Activated CD8-positive, alpha-beta T cell treated with anti-CD3 and anti-CD28 coated beads, Interleukin-2, amount 10 ng/mL, durations not matched to agents 7 days and 5 days (primary cell): Measurements from ENCODE around the gene GCK. TPM values are rescaled to one million over a fixed set of nuclear protein-coding genes. Genes with fewer than 3 reads are reported as not detected.
"Not testable (repeated sequence)": the region's sequence is repeated elsewhere in the genome, so short reads cannot be mapped to it uniquely, and the experiment has no call there.

Source experiments
- ATAC-seq: fragments of 150-1000 bp; cut with Tn5 transposase; one replicate; pipeline ENCODE4 v1.10.0; 2021; ENCODE audit warnings: moderate library complexity
- CTCF ChIA-PET: fragments of 350-600 bp; sonication (Branson Sonifier 250); formaldehyde crosslinking; loops from one replicate; lab custom pipeline; 2021; ENCODE audit warnings: antibody characterized with exemption; lab: Charles Lee
- POLR2A ChIA-PET: fragments of 350-600 bp; sonication (Branson Sonifier 250); formaldehyde crosslinking; loops from one replicate; lab custom pipeline; 2021; ENCODE audit warnings: antibody characterized with exemption; lab: Charles Lee
- DNase-seq: peaks from one replicate; pipeline ENCODE4 v3.0.0-alpha.2; 2020
- H3K27ac Mint-ChIP-seq: one replicate; pipeline ENCODE4 v1.8.0; 2021; ENCODE audit warnings: mild to moderate bottlenecking, mixed read lengths
- H3K27me3 Mint-ChIP-seq: one replicate; pipeline ENCODE4 v1.8.0; 2021; ENCODE audit warnings: low read depth, mixed read lengths
- H3K36me3 Mint-ChIP-seq: one replicate; pipeline ENCODE4 v1.8.0; 2021; ENCODE audit warnings: low read depth, mixed read lengths
- H3K4me1 Mint-ChIP-seq: one replicate; pipeline ENCODE4 v1.8.0; 2021; ENCODE audit warnings: low read depth, mixed read lengths
- H3K4me3 Mint-ChIP-seq: one replicate; pipeline ENCODE4 v1.8.0; 2021; ENCODE audit warnings: mild to moderate bottlenecking, mixed read lengths
- H3K9me3 Mint-ChIP-seq: one replicate; pipeline ENCODE4 v1.8.0; 2022; ENCODE audit warnings: mixed read lengths; ENCODE audit not compliant: insufficient read depth
- total RNA-seq, 2 experiments: library from RNA; stranded (reverse); gene quantifications; one replicate each; pipeline ENCODE4 v1.2.3, GENCODE V29; 2021

The GCK gene
- total RNA-seq, 2 experiments from 2014 or later, result not detected

DNA sequence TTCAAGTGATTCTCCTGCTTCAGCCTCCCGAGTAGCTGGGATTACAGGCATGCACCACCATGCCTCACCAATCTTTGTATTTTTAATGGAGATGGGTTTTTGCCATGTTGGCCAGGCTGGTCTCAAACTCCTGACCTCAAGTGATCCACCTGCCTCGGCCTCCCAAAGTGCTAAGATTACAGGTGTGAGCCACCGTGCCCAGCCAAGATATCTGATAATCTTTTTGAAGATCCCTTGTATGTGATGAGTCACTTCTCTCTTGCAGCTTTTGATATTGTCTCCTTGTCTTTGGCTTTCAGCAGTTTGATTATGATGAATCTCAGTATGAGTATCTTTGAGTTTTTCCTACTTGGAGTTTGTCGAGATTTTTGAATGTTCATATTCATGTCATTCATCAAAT, 62.7 kb downstream of the GCK start:
- H3K27ac Mint-ChIP-seq, H3K9me3 Mint-ChIP-seq, H3K4me3 Mint-ChIP-seq, CTCF ChIA-PET, DNase-seq, ATAC-seq, H3K36me3 Mint-ChIP-seq, POLR2A ChIA-PET: not testable (repeated sequence)
- H3K4me1 Mint-ChIP-seq, result peaks cover 35% of the 10 kb centered on the region
- peaks cover 12% of the 10 kb centered on the region for H3K27me3 Mint-ChIP-seq

DNA sequence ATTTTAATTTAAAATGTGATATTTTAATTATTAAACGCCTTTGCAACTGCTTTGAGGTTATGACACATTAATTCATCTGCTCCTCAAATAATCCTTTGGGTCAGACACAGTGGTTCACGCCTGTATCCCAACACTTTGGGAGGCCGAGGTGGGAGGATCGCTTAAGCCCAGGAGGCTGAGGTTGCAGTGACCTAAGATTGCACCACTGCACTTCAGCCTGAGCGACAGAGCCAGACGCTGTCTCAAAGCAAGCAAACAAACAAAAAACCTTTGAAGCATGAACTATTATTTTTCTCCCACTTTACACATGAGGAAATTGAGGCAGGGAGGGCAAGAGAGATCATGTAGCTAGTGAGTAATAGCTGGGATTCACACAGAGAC, 64.4 kb downstream of the GCK start:
- peak overlapping the region; percentile 10 for H3K4me3 Mint-ChIP-seq
- no peak overlapping the region for H3K27ac Mint-ChIP-seq
- peaks cover 15% of the 10 kb centered on the region for H3K36me3 Mint-ChIP-seq
- DNase-seq, result no peak
- peaks cover 32% of the 10 kb centered on the region for H3K4me1 Mint-ChIP-seq
- no peaks in the 10 kb centered on the region for H3K9me3 Mint-ChIP-seq
- ChIA-PET CTCF (interaction anchor here (1.1 kb wide), 1 partner anchor 27 kb away, joined by 4 read pairs; no protein-coding TSS in a partner anchor), POLR2A (no interaction called here)
- ATAC-seq, result no peak
- peaks cover 12% of the 10 kb centered on the region for H3K27me3 Mint-ChIP-seq

DNA sequence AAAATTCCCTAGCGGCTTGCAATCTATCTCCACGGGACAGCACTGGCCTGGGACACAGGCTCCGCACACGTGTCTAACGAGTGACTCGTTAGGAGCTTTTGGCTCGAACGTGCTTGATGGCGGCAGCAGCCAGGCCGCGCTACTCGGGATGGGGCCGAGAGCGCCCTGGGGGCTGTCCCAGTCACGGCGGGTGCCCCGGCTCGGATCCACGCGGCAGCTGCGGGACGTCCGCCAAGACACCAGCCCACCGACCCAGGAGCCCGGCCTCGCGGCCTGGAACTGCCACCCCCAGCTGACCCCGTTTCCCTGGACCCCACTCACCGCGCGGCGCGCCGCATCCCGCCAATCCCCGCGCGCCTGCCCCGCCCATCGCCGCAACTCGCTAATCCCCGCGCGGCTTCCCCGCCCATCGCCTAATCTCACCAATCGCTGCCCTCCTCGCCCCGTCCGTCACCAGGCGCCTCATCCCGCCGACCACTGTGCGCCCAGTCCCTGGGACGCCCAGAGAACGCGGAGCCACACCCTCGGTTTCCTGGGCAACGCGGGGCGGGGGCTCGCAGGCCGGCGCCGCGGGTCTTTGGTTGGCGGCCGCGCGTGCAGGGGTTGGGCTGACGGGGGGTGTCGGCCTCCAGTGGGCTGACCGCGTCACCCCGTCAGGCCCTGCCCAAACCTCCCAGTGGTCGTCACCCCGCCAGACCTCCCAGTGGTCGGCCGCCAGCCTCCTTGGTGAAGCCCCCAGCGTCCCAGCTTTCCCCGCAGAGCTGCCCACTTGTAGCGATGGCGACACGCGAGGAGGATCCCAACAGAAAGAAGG, 65.8 kb downstream of the GCK start, which contains the start of gene POLD2:
POLD2 (minus strand) TSS at position 359 of the 814 bp plus-strand sequence. CDS start 1,495 bp downstream, outside the sequence.
- H3K27ac Mint-ChIP-seq, result peak within 1 kb of the TSS; percentile 81
- DNase-seq (peak; percentile 98), ATAC-seq (peak; percentile 99)
- CTCF ChIA-PET, result interaction anchor here (1.0 to 1.6 kb wide), 6 partner anchors 8 to 442 kb away, joined by 3 to 6 read pairs (median 4); no protein-coding TSS in a partner anchor
- POLR2A ChIA-PET, result interaction anchor here (0.6 to 1.8 kb wide), 6 partner anchors 20 to 450 kb away, joined by 3 to 8 read pairs (median 4); partner anchors contain the start of genes DBNL and DDX56
- H3K4me1 Mint-ChIP-seq, result peaks cover 37% of the 10 kb centered on the region
- H3K27me3 Mint-ChIP-seq, result peaks cover 12% of the 10 kb centered on the region
- H3K36me3 Mint-ChIP-seq, result peaks cover 27% of the 10 kb centered on the region
- peak within 1 kb of the TSS; percentile 73 for H3K4me3 Mint-ChIP-seq
- no peaks in the 10 kb centered on the region for H3K9me3 Mint-ChIP-seq

DNA sequence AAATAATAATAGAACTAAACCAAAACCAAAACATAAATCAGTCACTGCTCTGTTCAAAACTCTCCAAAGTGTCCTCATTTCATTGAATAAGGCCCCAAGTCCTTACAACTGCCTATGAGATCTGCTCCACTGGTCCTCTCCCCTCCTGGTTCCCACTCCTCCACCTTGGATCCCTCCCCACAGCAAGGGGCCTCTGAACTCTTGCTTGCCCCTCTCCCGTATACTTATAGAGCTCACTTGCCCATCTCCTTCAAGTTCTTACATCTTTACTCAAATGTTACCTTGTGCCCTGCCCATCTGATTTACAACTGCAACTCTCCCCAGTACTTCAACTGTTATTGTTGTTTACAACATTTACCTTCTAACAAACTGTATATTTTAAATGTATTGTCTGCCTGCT, 66.7 kb downstream of the GCK start:
- H3K4me3 Mint-ChIP-seq, result peak overlapping the region; percentile 73
- ATAC-seq (no peak), DNase-seq (no peak)
- peaks cover 37% of the 10 kb centered on the region for H3K4me1 Mint-ChIP-seq
- no peaks in the 10 kb centered on the region for H3K9me3 Mint-ChIP-seq
- H3K27me3 Mint-ChIP-seq, result peaks cover 12% of the 10 kb centered on the region
- ChIA-PET POLR2A (interaction anchor here (0.6 to 1.8 kb wide), 7 partner anchors 21 to 451 kb away, joined by 3 to 8 read pairs (median 3); partner anchors contain the start of genes DBNL and DDX56), CTCF (interaction anchor here (1.1 to 1.6 kb wide), 6 partner anchors 9 to 41 kb away, joined by 3 to 6 read pairs (median 5); no protein-coding TSS in a partner anchor)
- peak overlapping the region; percentile 60 for H3K27ac Mint-ChIP-seq
- peaks cover 33% of the 10 kb centered on the region for H3K36me3 Mint-ChIP-seq

- Mint-ChIP-seq H3K27me3 (peaks cover 12% of the 10 kb centered on the region), H3K4me3 (peak overlapping the region; percentile 73), H3K36me3 (peaks cover 36% of the 10 kb centered on the region), H3K4me1 (peaks cover 37% of the 10 kb centered on the region), H3K9me3 (no peaks in the 10 kb centered on the region), H3K27ac (no peak overlapping the region)
- ChIA-PET POLR2A (interaction anchor here (0.6 to 1.8 kb wide), 3 partner anchors 24 to 32 kb away, joined by 3 to 8 read pairs (median 3); no protein-coding TSS in a partner anchor), CTCF (interaction anchor here (1.1 to 1.6 kb wide), 6 partner anchors 9 to 41 kb away, joined by 3 to 6 read pairs (median 5); no protein-coding TSS in a partner anchor)
- DNase-seq (no peak), ATAC-seq (no peak)
Observed at GRCh38 chr7:44121761-44122420, 67.3 kb downstream of the GCK start.

GRCh38 chr7:44120395-44120794, 68.8 kb downstream of the GCK start:
- ChIA-PET POLR2A (no interaction called here), CTCF (interaction anchor here (0.9 to 1.5 kb wide), 2 partner anchors 16 to 53 kb away, joined by 3 read pairs; partner anchors contain the start of gene AEBP1)
- peaks cover 37% of the 10 kb centered on the region for H3K4me1 Mint-ChIP-seq
- no peaks in the 10 kb centered on the region for H3K9me3 Mint-ChIP-seq
- ATAC-seq, result no peak
- no peak overlapping the region for H3K4me3 Mint-ChIP-seq
- H3K36me3 Mint-ChIP-seq, result peaks cover 36% of the 10 kb centered on the region
- H3K27me3 Mint-ChIP-seq, result peaks cover 5% of the 10 kb centered on the region
- DNase-seq, result no peak
- no peak overlapping the region for H3K27ac Mint-ChIP-seq

GRCh38 chr7:44119829-44120380, 69.3 kb downstream of the GCK start:
- Mint-ChIP-seq H3K36me3 (peaks cover 41% of the 10 kb centered on the region), H3K27me3 (no peaks in the 10 kb centered on the region), H3K4me3 (no peak overlapping the region), H3K9me3 (no peaks in the 10 kb centered on the region), H3K27ac (no peak overlapping the region), H3K4me1 (peaks cover 37% of the 10 kb centered on the region)
- ChIA-PET CTCF (interaction anchor here (0.9 to 1.5 kb wide), 2 partner anchors 15 to 52 kb away, joined by 3 read pairs; partner anchors contain the start of gene AEBP1), POLR2A (no interaction called here)
- DNase-seq, result no peak
- ATAC-seq, result no peak

GRCh38 chr7:44117801-44118429, 71.3 kb downstream of the GCK start:
- Mint-ChIP-seq H3K4me1 (peaks cover 33% of the 10 kb centered on the region), H3K27ac (no peak overlapping the region), H3K9me3 (no peaks in the 10 kb centered on the region), H3K36me3 (peaks cover 50% of the 10 kb centered on the region), H3K4me3 (no peak overlapping the region), H3K27me3 (no peaks in the 10 kb centered on the region)
- DNase-seq, result no peak
- no peak for ATAC-seq
- POLR2A ChIA-PET, result interaction anchor here (0.6 kb wide), 1 partner anchor 320 kb away, joined by 3 read pairs; no protein-coding TSS in a partner anchor
- CTCF ChIA-PET, result no interaction called here

GRCh38 chr7:44116789-44117666, 72.2 kb downstream of the GCK start:
- DNase-seq (no peak), ATAC-seq (no peak)
- Mint-ChIP-seq H3K27ac (no peak overlapping the region), H3K36me3 (peaks cover 49% of the 10 kb centered on the region), H3K4me1 (peaks cover 26% of the 10 kb centered on the region), H3K4me3 (no peak overlapping the region), H3K27me3 (no peaks in the 10 kb centered on the region), H3K9me3 (no peaks in the 10 kb centered on the region)
- ChIA-PET CTCF (no interaction called here), POLR2A (interaction anchor here (0.6 kb wide), 1 partner anchor 321 kb away, joined by 3 read pairs; no protein-coding TSS in a partner anchor)

DNA sequence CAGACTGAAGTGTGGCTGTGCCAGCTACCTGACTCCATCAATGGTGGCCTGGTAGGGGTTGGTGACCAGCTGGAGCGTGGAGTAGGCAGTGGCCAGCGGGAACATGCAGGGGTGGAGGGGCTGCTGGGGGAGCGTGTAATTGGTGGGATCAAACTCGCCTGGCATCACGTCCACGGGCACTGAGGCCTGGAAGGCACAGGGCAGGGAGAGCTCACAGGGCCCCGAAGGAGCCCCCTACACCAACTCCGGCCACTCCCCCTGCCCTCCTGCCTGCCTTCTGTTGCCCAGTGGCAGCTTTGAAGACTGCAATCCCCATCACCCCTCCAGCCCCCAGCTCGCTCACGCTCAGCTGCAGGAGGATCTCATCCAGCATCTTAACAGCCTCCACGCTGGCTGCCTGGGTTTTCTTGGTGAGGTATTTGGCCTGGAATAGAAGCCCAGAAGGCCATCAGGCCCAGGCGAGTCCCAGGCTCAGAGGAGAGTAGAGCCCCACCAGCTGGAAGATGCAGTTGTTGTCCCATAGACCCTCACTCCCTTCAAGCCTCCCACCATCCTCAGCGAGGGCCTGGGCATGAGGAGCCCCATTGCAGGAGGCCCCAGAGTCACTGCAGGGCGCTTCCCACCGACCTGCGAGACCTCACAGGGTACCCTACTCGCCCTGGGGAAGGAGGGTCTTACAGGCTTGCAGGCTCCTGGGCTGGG, 73.0 kb downstream of the GCK start:
- CTCF ChIA-PET, result no interaction called here
- Mint-ChIP-seq H3K9me3 (no peaks in the 10 kb centered on the region), H3K27ac (no peak overlapping the region), H3K4me1 (peaks cover 19% of the 10 kb centered on the region), H3K4me3 (no peak overlapping the region), H3K36me3 (peaks cover 48% of the 10 kb centered on the region), H3K27me3 (no peaks in the 10 kb centered on the region)
- POLR2A ChIA-PET, result no interaction called here
- no peak for ATAC-seq
- DNase-seq, result no peak
